BJ (cell line): Measurements from ENCODE around the gene SUOX. TPM values are rescaled to one million over a fixed set of nuclear protein-coding genes. Genes with fewer than 3 reads are reported as not detected.

Experiments
- CTCF ChIA-PET: fragments of 350-600 bp; formaldehyde crosslinking; extraction: SDS; loops from one replicate; lab custom pipeline; 2021; ENCODE audit warnings: antibody characterized with exemption, inconsistent platforms; lab: Yijun Ruan, JAX
- POLR2A ChIA-PET: fragments of 300-600 bp; sonication (Branson Sonifier 250); formaldehyde crosslinking; extraction: SDS; loops from one replicate; lab custom pipeline; 2021; ENCODE audit warnings: antibody characterized with exemption; lab: Charles Lee
- DNase-seq: peaks from one replicate; pipeline ENCODE4 v3.0.0-alpha.2; 2011; ENCODE audit warnings: low read depth
- H3K27me3 ChIP-seq: 2 replicates; pipeline ENCODE4 v1.6.0; 2011; ENCODE audit warnings: low read length; ENCODE audit not compliant: control insufficient read depth, insufficient read depth
- H3K36me3 ChIP-seq: 2 replicates; pipeline ENCODE4 v1.5.1; 2011; ENCODE audit warnings: low read length; ENCODE audit not compliant: control insufficient read depth, insufficient read depth
- H3K4me3 ChIP-seq: 2 replicates; pipeline ENCODE4 v1.5.1; 2011; ENCODE audit warnings: low read depth, mild to moderate bottlenecking, control low read depth, low read length
- CTCF ChIP-seq: IDR thresholded peaks from 2 replicates; pipeline ENCODE4 v1.5.1; 2011; ENCODE audit warnings: low read depth, mild to moderate bottlenecking, control low read depth, inconsistent platforms, low read length, moderate library complexity; ENCODE audit not compliant: insufficient read depth
- polyA plus RNA-seq: library from polyadenylated mRNA; depleted of rRNA; stranded (reverse); fragments of >200 nt; gene quantifications from 2 replicates; pipeline ENCODE4 v1.2.3, GENCODE V29; 2011

The SUOX gene
- polyA plus RNA-seq, 1 experiment = 22.3 TPM

- POLR2A ChIA-PET = no interaction called here
- H3K36me3 ChIP-seq = no peaks in the 10 kb centered on the region
- CTCF ChIA-PET = interaction anchor here (1.3 kb wide), 1 partner anchor 18 kb away, joined by 7 read pairs; no protein-coding TSS in a partner anchor
- H3K27me3 ChIP-seq = no peaks in the 10 kb centered on the region
- no peak for TF ChIP-seq CTCF
- no peak for DNase-seq
- H3K4me3 ChIP-seq = no peak overlapping the region
Observed at GRCh38 chr12:56011509-56012090, 14.5 kb downstream of the SUOX start.

GRCh38 chr12:56013482-56013881 lies 16.4 kb downstream of the SUOX start:
- H3K36me3 ChIP-seq = no peaks in the 10 kb centered on the region
- DNase-seq = no peak
- ChIA-PET CTCF (interaction anchor here (1.1 to 1.8 kb wide), 2 partner anchors 16 to 17 kb away, joined by 3 to 8 read pairs; partner anchors contain the start of gene SUOX), POLR2A (no interaction called here)
- H3K4me3 ChIP-seq = no peak overlapping the region
- H3K27me3 ChIP-seq = no peaks in the 10 kb centered on the region
- no peak for TF ChIP-seq CTCF

GRCh38 chr12:56014205-56014604 lies 17.1 kb downstream of the SUOX start:
- no peak for TF ChIP-seq CTCF
- H3K36me3 ChIP-seq = no peaks in the 10 kb centered on the region
- CTCF ChIA-PET = interaction anchor here (1.1 to 1.8 kb wide), 2 partner anchors 16 to 18 kb away, joined by 3 to 8 read pairs; partner anchors contain the start of gene SUOX
- no peaks in the 10 kb centered on the region for H3K27me3 ChIP-seq
- no peak for DNase-seq
- no peak overlapping the region for H3K4me3 ChIP-seq
- POLR2A ChIA-PET = no interaction called here

GRCh38 chr12:56017181-56017580 lies 20.1 kb downstream of the SUOX start:
- DNase-seq = no peak
- H3K4me3 ChIP-seq = no peak overlapping the region
- H3K27me3 ChIP-seq = no peaks in the 10 kb centered on the region
- POLR2A ChIA-PET = no interaction called here
- H3K36me3 ChIP-seq = no peaks in the 10 kb centered on the region
- CTCF ChIA-PET = interaction anchor here (1.6 kb wide), 1 partner anchor 21 kb away, joined by 4 read pairs; no protein-coding TSS in a partner anchor
- no peak for TF ChIP-seq CTCF

GRCh38 chr12:56018356-56018755 lies 21.3 kb downstream of the SUOX start:
- CTCF ChIA-PET = interaction anchor here (1.1 to 2.8 kb wide), 3 partner anchors 10 to 22 kb away, joined by 3 to 14 read pairs (median 4); no protein-coding TSS in a partner anchor
- POLR2A ChIA-PET = no interaction called here
- Histone ChIP-seq H3K36me3 (no peaks in the 10 kb centered on the region), H3K4me3 (no peak overlapping the region), H3K27me3 (no peaks in the 10 kb centered on the region)
- TF ChIP-seq CTCF = no peak
- no peak for DNase-seq
